ENCODE data around the gene SNCB. TPM values are rescaled to one million over a fixed set of nuclear protein-coding genes. Genes with fewer than 3 reads are reported as not detected.
"Not testable (repeated sequence)": the region's sequence is repeated elsewhere in the genome, so short reads cannot be mapped to it uniquely, and the experiment has no call there.

SNCB gene
- total and polyA plus RNA-seq, 5 donors: 0.74 to 3.2 (median 1.6) TPM; not detected in 1

GRCh38 chr5:176597417-176598389 lies 32.6 kb downstream of the SNCB start:
- whole genome bisulfite sequencing: 61% methylated on average over 47 of the region's 47 CpGs
- H3K4me1 ChIP-seq (ENCODE audit: control insufficient read depth, insufficient read depth, low read length): no peaks in the 10 kb centered on the region
- intact Hi-C loops (cut with DNase I): no loop called here
- no peak for ATAC-seq
- H3K27me3 ChIP-seq (ENCODE audit: control insufficient read depth, insufficient read depth): no peaks in the 10 kb centered on the region
- DNase-seq: peak in 1 of 3 donors; percentile 40
- no peak overlapping the region for H3K27ac ChIP-seq (ENCODE audit: low read length)
- H3K4me3 ChIP-seq (ENCODE audit: low read length): no peak overlapping the region
- no peaks in the 10 kb centered on the region for H3K9me3 ChIP-seq (ENCODE audit: control insufficient read depth, low read length)

- ATAC-seq (peak; percentile 62 to 71), DNase-seq (peak in 1 of 3 donors; percentile 74)
These were observed 33.5 kb downstream of the SNCB start for GRCh38 chr5:176596689-176597416.

GRCh38 chr5:176596069-176596644 lies 34.2 kb downstream of the SNCB start:
- H3K4me1 ChIP-seq (ENCODE audit: control insufficient read depth, insufficient read depth, low read length): no peaks in the 10 kb centered on the region
- ATAC-seq (no peak), DNase-seq (no peak)
- H3K4me3 ChIP-seq (ENCODE audit: low read length): no peak overlapping the region
- H3K27me3 ChIP-seq (ENCODE audit: control insufficient read depth, insufficient read depth): no peaks in the 10 kb centered on the region
- H3K27ac ChIP-seq (ENCODE audit: low read length): no peak overlapping the region
- H3K9me3 ChIP-seq (ENCODE audit: control insufficient read depth, low read length): no peaks in the 10 kb centered on the region
- WGBS: 80% methylated on average over 23 of the region's 23 CpGs
- intact Hi-C loops (cut with DNase I): no loop called here

More at GRCh38 chr5:176596689-176597416, 33.5 kb downstream of the SNCB start:
- Histone ChIP-seq H3K27me3 (ENCODE audit: control insufficient read depth, insufficient read depth) (no peaks in the 10 kb centered on the region), H3K27ac (ENCODE audit: low read length) (no peak overlapping the region), H3K4me3 (ENCODE audit: low read length) (peak overlapping the region; percentile 1), H3K4me1 (ENCODE audit: control insufficient read depth, insufficient read depth, low read length) (no peaks in the 10 kb centered on the region), H3K9me3 (ENCODE audit: control insufficient read depth, low read length) (no peaks in the 10 kb centered on the region)
- WGBS: 4% methylated on average over 98 of the region's 98 CpGs
- intact Hi-C loops (cut with DNase I): no loop called here

- no peak for DNase-seq
- no peaks in the 10 kb centered on the region for H3K27me3 ChIP-seq (ENCODE audit: control insufficient read depth, insufficient read depth)
- WGBS: 84% methylated on average over 11 of the region's 11 CpGs
- no peak overlapping the region for H3K4me3 ChIP-seq (ENCODE audit: low read length)
- peak in 1 of 2 donors; percentile 23 for ATAC-seq
- no peaks in the 10 kb centered on the region for H3K9me3 ChIP-seq (ENCODE audit: control insufficient read depth, low read length)
- intact Hi-C loops (cut with DNase I): no loop called here
- no peaks in the 10 kb centered on the region for H3K4me1 ChIP-seq (ENCODE audit: control insufficient read depth, insufficient read depth, low read length)
- no peak overlapping the region for H3K27ac ChIP-seq (ENCODE audit: low read length)
These were observed 34.9 kb downstream of the SNCB start for GRCh38 chr5:176595386-176595943.

- DNase-seq: no peak
- ATAC-seq: no peak
- Histone ChIP-seq H3K27me3 (ENCODE audit: control insufficient read depth, insufficient read depth) (no peaks in the 10 kb centered on the region), H3K9me3 (ENCODE audit: control insufficient read depth, low read length) (no peaks in the 10 kb centered on the region), H3K27ac (ENCODE audit: low read length) (no peak overlapping the region), H3K4me3 (ENCODE audit: low read length) (no peak overlapping the region), H3K4me1 (ENCODE audit: control insufficient read depth, insufficient read depth, low read length) (no peaks in the 10 kb centered on the region)
- WGBS: 86% methylated on average over 8 of the region's 8 CpGs
- intact Hi-C loops (cut with DNase I): no loop called here
These were observed 35.8 kb downstream of the SNCB start for GRCh38 chr5:176594554-176594953.

GRCh38 chr5:176593273-176593869 lies 37.0 kb downstream of the SNCB start:
- no peak for ATAC-seq
- no peaks in the 10 kb centered on the region for H3K27me3 ChIP-seq (ENCODE audit: control insufficient read depth, insufficient read depth)
- no peak overlapping the region for H3K27ac ChIP-seq (ENCODE audit: low read length)
- no peak overlapping the region for H3K4me3 ChIP-seq (ENCODE audit: low read length)
- intact Hi-C loops (cut with DNase I): no loop called here
- no peaks in the 10 kb centered on the region for H3K9me3 ChIP-seq (ENCODE audit: control insufficient read depth, low read length)
- no peak for DNase-seq
- WGBS: 92% methylated on average over 12 of the region's 12 CpGs
- H3K4me1 ChIP-seq (ENCODE audit: control insufficient read depth, insufficient read depth, low read length): no peaks in the 10 kb centered on the region

- 96% methylated on average over 3 of the region's 3 CpGs for WGBS
- Histone ChIP-seq H3K9me3 (ENCODE audit: control insufficient read depth, low read length) (no peaks in the 10 kb centered on the region), H3K27ac (ENCODE audit: low read length) (no peak overlapping the region), H3K4me3 (ENCODE audit: low read length) (no peak overlapping the region), H3K4me1 (ENCODE audit: control insufficient read depth, insufficient read depth, low read length) (no peaks in the 10 kb centered on the region), H3K27me3 (ENCODE audit: control insufficient read depth, insufficient read depth) (no peaks in the 10 kb centered on the region)
- DNase-seq (no peak), ATAC-seq (no peak)
- intact Hi-C loops (cut with DNase I): no loop called here
These were observed 37.8 kb downstream of the SNCB start for GRCh38 chr5:176592573-176592972.

GRCh38 chr5:176591667-176592066 lies 38.7 kb downstream of the SNCB start:
- H3K27ac ChIP-seq (ENCODE audit: low read length); H3K27me3 ChIP-seq (ENCODE audit: control insufficient read depth, insufficient read depth); ATAC-seq; H3K9me3 ChIP-seq (ENCODE audit: control insufficient read depth, low read length); DNase-seq; H3K4me3 ChIP-seq (ENCODE audit: low read length); H3K4me1 ChIP-seq (ENCODE audit: control insufficient read depth, insufficient read depth, low read length); intact Hi-C loops (cut with DNase I): not testable (repeated sequence)
- WGBS: 67% methylated on average over 2 of the region's 2 CpGs

- no peaks in the 10 kb centered on the region for H3K27me3 ChIP-seq (ENCODE audit: control insufficient read depth, insufficient read depth)
- H3K9me3 ChIP-seq (ENCODE audit: control insufficient read depth, low read length): no peaks in the 10 kb centered on the region
- H3K27ac ChIP-seq (ENCODE audit: low read length): no peak overlapping the region
- no peak overlapping the region for H3K4me3 ChIP-seq (ENCODE audit: low read length)
- WGBS: 84% methylated on average over 17 of the region's 17 CpGs
- no peaks in the 10 kb centered on the region for H3K4me1 ChIP-seq (ENCODE audit: control insufficient read depth, insufficient read depth, low read length)
- DNase-seq: no peak
- ATAC-seq: no peak
- intact Hi-C loops (cut with DNase I): no loop called here
These were observed 40.2 kb downstream of the SNCB start for GRCh38 chr5:176590035-176590717.

Data from right cardiac atrium (tissue), 5 donors.